ENCODE results near the gene CYB561A3.
"Not testable (repeated sequence)": the region's sequence is repeated elsewhere in the genome, so short reads cannot be mapped to it uniquely, and the experiment has no call there.

CYB561A3 gene

DNA sequence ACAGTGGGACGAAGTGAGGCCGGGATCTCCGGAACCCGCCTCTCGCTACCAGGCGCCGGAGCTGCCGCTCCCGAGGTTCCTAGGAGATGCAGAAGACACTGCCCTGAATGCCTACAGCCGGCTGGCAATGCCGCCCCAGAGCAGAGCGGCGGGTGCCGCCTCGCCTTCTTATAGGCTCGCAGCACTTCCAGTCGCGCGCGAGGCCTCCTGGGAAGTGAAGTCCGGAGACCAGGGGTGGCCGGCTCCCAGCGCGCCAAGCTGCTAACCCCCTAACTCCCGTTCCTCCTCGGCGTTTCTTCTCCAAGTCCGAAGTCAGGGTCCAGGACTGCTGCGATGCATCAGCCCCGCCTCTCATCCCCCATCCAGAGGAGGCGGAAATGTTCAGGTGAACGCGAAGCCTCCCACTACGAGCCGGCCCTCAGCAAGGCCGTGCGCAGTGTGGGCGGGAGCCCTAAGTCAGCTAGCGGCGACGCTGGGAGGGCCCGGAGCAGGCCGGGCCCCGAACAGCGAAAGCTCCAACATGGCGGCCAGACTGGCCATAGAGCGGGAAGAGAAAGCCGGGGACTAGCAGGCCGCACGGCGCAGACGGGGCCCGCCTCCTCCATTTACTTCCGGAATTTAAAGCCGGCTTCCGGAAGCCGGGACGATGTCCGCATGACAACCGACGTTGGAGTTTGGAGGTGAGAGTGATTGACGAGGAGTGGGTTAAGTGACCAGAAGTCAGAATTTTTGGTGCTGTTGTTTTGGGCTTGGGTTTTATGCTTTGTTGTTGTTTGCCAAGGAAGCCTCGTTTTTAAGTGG is at the start of gene CYB561A3, which contains the start of gene TMEM138:
CYB561A3 (minus strand) TSS at position 142 of the 801 bp plus-strand sequence. CDS start 5,169 bp downstream, outside the sequence.
TMEM138 (plus strand) TSS at position 634 of the 801 bp plus-strand sequence. CDS start 2,017 bp downstream, outside the sequence.
- DNase-seq: peak; percentile 97

DNA sequence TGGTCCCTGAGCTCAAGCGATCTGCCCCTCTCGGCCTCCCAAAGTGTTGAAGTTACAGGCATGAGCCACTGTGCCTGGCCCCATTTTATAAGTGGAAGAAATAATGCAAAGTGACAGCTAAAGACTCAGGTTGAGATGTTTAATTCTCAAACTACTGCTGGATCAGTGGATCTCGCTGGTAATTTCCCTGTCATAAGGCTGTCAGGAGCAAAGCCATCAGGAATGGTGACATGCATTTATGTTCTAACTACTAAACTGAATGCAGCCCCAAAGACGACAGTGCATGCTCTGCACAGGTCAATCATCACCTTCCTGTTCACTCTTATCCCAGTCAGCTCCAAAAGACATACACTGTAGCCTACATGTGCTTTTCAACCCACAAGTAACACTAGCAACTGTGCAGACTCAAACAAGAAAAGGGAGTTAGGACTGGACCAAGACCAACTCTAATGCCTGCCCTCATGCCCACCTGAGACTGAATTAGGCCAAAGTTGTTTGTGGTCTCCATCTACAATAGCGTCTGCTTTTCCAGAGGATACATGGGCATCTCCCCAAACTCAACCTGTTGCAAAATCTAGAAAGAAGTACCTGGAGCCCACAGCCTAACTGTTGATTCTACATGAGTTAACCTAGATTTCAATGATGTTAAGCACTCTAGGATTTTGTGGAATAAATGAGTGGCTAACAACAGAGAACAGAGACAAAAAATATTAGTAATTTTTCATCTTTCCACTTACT is 45.5 kb upstream of the CYB561A3 start:
- DNase-seq: no peak

DNA sequence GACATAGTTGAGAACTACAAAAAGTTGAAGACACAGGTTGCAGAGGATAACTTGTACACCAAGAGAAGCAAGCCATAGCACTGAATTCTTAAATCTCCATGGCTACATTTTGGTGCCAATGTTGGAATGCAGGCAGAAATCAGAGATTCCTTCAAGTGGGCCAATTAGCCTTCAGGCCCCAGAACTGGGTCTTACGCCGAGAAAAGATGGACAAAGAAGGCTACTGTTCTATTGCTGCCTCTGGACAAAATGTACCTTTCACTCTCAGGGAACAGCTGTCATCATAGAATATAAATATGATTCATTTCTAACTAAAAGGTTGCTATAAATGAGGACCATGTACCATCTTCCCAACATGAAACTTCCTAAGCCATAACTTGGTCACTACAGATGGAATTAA is 44.4 kb upstream of the CYB561A3 start:
- no peak for DNase-seq

DNA sequence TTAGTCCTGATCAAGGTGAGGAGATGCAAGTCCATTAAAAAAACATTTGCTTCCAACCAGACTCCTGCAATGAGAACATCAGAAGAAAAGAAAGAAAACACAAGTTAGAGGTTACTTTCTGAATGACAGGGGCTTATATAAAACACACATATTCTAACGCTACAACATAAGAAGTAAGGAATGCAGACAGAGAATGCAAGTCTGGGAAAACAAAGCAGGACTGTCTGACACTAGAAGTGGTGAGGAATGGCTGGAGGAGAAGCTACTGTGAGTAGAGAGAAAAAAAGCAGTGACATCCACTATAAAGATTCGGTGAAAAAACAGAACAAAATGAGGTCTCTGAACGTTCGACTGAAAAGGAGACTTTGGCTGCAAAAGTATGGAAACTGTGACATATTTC is 43.0 kb upstream of the CYB561A3 start:
- no peak for DNase-seq

- no peak for DNase-seq
These were observed 42.4 kb upstream of the CYB561A3 start for GRCh38 chr11:61404103-61404502.

- no peak for DNase-seq
These were observed 42.0 kb upstream of the CYB561A3 start for GRCh38 chr11:61403658-61404057.

DNA sequence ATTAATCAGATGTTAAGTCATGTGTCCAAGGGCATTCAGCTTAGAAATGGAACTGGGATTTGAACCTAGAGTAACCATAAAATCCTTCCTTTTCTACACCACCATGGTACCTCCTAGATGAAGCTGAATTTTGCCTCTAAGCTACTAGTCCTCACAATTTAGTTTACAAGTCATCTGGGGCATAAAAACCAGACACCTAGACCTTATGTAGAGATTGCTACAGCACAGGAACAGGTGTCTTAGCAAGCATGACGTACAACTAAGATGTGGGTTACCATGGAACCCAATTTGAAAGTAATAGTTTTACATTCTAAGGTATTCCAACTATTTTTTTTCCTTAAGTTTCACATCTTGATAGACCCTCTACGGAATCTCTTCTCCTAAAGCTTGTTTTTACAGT is 39.9 kb upstream of the CYB561A3 start:
- no peak for DNase-seq

GRCh38 chr11:61401173-61401572 is 39.5 kb upstream of the CYB561A3 start:
- no peak for DNase-seq

DNA sequence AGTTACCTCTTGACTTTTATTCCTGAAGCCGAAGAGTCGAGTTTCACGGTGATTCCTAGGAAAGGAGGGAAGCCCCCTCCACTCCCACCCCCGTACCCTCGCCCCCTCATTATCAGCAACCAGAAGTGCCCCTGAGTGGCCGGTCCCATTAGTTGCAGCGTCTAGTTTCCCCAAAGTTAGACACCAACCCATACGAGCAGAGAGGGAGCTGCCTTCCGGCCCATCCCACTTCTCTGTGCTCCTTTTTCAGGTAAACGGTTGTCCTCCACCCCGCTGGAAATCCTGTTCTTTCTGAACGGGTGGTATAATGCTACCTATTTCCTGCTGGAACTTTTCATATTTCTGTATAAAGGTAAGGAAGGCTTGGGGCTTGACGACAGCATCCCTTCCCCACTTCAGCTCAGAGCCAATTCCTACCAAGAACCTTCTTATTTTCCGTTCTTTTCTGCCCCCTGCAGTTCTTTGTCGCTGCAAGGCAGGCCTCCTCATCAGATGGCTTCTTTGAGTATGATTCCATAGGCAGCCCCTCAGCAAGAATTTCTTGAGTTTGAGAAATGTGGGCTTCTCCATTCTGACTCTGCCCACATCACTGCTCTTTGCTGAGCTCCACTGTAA is 31.4 kb upstream of the CYB561A3 start:
- DNase-seq: peak; percentile 59

GRCh38 chr11:61390161-61390560 is 28.5 kb upstream of the CYB561A3 start:
- DNase-seq: no peak

DNA sequence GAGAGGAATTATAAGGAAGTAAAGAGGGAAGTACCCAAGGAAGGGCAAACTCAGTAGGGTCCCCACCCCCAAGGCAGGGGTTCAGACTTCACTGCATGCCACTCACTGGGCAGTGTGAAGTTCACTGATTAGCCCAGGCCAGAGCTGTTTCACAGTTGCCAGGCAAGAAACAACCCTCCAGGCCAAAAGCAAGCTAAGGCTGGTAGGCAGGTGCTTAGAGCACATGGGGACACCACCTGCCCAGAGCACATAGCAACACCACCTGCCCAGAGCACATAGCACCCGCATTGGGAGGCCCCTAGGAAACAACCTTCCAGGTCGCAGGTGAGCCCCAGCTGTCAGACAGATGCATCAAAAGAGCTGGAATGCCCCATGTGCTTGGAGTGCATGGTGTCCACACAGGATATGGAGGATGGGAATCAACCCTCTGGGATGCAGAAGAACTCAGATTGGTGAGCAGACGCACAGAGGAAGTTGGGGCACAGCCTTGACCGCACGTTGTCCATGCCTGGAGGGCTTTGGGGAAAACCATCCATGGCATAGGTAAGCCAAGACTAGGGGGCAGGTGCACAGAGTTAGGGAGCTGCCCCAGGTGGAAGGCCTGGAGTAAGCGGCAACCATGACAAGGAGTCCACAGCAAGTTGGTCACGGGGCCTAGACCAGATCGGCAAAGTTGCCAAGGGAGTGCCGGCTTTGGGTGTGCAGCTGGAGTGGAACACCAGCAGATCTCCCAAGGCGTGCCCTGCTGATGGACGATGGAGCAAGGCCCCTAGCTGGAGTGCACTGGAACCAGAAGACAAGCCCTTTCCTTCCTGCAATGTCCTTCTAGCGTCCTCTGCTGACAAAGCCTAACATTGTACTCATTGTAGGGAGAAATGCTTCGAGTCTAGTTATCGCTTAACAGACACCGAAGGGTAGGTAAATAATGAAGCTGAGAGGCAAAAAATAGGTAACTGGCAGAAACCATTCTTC is 22.9 kb upstream of the CYB561A3 start:
- peak; percentile 46 for DNase-seq

GRCh38 chr11:61383859-61384258 is 22.2 kb upstream of the CYB561A3 start:
- DNase-seq: not testable (repeated sequence)

DNA sequence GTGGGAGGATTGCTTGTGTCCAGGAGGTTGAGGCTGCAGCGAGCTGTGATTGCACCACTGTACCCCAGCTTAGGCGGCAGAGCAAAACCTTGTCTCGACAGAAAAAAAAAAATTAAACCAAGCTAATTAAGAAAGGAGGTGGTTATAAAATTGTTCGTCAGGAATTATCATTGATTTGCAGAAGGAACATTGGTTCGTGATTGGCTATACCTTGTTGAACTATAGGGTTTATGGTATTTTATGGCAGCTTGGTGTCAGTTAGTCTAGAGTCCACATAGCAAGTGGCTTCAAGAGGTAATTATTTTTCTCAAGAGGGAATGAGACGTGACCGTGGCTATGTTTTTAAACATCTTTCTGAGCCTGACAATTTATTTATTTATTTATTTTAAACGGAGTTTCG is 19.2 kb upstream of the CYB561A3 start:
- no peak for DNase-seq

DNA sequence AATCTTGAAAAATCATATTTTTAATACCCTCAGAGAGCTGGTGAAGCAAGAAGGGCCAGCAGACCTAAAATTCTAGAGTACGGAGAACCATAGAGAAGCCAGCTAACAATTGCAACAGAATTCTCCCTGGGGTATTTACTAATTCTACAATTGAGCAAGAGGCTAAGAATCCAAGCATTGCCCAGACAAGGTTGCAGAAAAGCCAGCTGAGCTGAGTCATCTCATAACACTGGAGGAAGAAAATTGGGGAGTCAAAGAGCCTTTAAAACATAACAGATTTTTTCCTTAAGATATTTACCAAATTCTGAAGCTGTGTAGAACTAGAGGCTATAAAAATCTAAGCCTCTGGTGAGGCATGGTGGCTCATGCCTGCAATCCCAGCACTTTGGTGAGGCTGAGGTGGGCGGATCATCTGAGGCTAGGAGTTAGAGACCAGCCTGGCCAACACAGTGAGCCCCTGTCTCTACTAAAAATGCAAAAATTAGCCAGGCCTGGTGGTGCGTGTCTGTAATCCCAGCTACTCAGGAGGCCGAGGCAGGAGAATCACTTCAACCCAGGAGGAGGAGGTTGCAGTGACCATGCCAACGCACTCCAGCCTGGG is 17.1 kb upstream of the CYB561A3 start:
- no peak for DNase-seq

DNA sequence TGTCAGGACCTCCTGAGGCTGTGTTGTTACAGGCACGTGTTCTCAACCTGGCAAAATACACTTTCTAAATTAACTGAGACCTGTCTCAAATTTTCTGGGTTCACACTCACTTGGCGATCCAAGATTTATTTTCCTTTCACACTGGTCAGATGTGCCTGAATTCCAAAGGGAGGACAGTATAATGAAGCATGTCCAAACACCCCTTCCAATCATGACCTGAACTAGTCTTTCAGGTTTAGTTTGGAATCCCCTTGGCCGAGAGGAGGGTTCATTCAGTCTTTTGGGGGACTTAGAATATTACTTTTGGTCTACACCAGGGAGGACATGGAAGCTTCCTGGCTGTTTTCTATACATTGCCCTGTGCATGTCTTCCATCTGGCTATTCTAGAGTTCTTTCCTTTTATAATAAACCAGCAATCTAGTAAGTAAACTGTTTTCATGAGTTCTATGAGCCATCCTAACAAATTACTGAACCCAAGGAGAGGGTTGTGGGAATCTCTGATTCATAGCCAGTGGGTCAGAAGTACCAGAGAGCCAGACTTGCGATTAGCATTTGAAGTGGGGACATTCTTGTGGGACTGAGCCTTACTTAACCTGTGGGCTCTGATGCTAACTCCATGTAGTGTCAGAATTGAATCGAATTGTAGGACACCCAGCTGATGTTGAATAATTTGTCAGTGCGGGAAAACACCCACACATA is 15.9 kb upstream of the CYB561A3 start:
- no peak for DNase-seq

DNA sequence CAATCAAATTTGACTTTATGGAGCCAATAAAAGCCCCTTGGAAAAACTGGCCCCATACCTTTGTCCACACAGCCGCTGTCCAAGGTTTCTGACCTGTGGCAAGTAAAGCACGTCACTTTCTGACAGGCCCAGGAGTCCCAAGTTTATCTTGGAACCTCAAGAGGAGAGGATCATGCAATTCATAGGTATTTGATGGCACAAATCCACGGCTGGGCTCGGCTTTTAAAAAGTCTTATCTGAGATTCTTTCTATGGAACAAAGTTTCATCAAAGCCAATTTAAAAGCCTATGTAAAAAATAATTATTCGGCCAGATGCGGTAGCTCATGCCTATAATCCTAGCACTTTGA is 14.1 kb upstream of the CYB561A3 start:
- no peak for DNase-seq

DNA sequence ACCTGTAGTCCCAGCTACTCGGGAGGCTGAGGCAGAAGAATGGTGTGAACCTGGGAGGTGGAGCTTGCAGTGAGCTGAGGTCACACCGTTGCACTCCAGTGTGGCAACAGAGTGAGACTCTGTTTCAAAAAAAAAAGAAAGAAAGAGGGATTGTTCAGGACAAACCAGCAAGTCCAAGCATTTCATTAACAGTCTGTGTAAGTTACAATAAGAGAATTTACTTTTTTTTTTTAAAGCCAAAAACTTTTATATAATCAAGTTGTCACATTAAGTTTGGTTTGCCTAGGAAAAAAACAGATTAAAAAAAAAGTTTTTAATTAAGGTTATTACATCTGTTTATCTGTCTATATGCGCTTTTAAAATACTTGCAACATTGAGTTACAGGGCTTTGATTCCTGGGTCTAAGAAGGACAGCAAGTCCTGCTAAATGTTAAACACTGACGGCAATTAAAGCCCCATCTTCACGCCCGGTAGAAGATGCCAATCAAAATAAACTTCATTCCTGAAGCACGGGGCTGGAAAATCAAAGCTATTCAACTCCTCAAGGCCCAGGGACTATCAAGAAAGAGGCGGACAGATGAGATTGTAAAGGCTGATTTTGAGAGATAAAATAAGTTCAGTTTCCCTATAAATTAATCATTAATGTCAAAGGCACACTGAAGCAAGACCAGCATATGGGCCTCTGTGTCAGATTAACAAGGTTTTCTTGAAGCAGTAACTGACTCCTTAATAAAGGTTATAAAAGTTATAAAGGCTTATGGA is 11.2 kb upstream of the CYB561A3 start:
- DNase-seq: no peak

DNA sequence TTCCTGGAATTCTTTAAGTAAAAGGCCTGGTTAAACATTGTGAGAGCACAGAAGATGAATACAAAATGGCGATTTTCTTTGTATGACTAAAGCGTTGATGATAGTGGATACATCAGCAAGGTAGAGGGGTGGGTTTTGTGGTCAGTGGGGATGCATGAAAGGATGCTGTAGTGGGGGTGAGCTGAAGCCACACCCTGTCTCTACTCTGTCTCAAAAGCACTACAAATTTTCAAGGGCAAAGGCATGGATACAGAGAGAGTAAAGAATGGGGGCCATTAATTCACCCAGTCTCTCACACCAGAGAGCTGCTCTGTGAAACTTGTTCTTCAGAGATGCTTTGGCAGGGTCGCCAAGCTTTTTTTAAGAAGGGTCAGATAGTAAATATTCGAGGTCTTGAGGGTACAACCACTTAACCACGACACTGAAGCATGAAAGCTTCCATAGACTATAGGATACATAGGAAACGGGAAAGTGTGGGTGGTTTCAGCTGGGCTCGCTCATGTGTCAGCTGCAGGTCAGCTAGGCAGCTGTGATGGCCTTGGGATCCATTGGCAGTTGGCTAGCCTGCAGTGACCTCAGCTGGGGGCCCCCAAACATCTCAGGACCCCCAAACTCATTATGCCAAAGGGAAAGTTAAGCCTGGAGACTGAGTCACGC is 8.8 kb upstream of the CYB561A3 start:
- DNase-seq: no peak

DNA sequence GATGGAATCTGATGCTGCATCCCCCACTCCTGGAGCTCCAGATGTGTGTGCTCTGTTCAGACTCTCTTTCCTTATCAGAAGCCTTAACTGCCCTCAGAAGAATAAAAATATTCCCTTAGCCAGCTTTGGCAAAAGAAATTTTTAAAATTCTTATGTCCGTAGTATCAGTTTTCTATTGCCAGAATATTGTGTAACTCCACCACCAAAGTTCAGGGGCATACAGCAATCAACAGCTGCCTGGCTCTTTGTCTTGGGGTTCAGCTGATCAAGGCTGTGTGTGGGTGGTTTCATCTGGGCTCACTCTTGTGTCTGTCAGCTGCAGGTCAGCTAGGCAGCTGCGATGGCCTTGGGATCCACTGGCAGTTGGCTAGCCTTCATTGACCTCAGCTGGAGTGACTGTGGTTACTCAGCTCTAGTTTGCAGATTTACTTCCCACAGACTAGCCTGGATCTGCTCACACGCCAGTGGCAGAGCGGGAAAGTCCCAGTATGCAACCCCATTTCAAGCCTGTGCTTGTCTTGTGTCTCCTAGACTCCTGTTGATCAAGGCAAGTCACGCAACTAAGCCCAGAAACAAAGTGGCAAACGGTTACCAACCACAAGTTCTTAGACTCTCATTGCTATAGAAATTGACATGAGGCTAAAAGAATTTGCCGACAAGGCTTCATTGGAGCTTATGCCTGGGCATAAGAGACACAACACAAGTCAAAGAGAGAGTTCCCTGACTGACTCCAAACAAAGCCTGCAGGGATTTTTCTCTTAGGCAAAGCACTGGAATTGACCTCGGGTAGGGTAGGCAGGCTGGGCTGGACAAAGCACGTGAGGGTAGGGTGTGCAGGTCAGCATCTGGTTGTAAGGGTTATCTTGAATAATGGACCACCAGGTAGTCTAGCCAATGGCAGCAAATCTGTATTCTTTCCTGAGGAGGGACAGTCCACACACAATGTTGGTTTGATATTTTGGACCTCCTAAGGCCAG is 8.0 kb upstream of the CYB561A3 start:
- DNase-seq: no peak
